GM08714 (cell line): Measurements from ENCODE around the gene ERICH2.
A peak's percentile ranks its signal among the peaks of the same experiment; 100 is the strongest.
"Not testable (repeated sequence)": the region's sequence is repeated elsewhere in the genome, so short reads cannot be mapped to it uniquely, and the experiment has no call there.

Experiments used
- H3K4me3 ChIP-seq: fragments of 200-500 bp; sonication (Bioruptor generic); 2 replicates; pipeline ENCODE4 v1.5.1; 2014; ENCODE audit warnings: mild to moderate bottlenecking, low read length, inconsistent platforms
- ZNF274 ChIP-seq: IDR thresholded peaks from 2 replicates; pipeline ENCODE4 v1.6.1; 2012; ENCODE audit warnings: mild to moderate bottlenecking, low read depth, low read length

The ERICH2 gene

GRCh38 chr2:170770008-170770605 is at the start of gene ERICH2:
Gene ERICH2, plus strand, starts transcription at chr2:170770378. Its CDS starts 304 bp downstream, at chr2:170770682.
- no peak for TF ChIP-seq ZNF274
- H3K4me3 ChIP-seq = peak within 1 kb of the TSS; percentile 87

- TF ChIP-seq ZNF274 = no peak
- H3K4me3 ChIP-seq = no peak overlapping the region
These were observed 48.5 kb upstream of the ERICH2 start for GRCh38 chr2:170721678-170722077.

- no peak overlapping the region for H3K4me3 ChIP-seq
- TF ChIP-seq ZNF274 = no peak
These were observed 47.9 kb upstream of the ERICH2 start for GRCh38 chr2:170722301-170722700.

DNA sequence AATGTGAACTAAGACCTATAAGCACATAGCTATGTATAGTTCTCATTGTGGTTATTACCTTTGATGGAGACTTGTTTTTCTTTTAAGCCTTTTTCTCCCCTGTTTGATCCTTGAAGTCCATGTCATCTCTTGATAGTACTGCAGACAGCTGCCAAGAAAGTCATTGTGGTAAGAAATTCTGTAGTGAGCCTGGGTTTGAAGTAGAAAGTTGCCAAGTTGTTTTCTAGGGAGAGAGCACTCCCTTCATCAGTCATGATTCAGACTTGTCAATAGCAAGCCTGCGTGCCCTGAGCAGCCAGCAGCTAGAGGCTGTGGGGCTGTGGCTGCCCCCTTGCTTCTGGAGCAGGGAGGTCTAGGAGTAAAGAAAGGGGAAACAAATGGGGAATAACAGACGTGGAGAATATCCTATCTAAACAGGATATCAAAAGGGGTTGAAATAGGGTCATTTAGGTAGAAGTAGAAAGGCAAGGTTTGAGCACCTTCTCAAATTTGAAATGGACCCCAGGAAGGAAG is 46.7 kb upstream of the ERICH2 start:
- no peak overlapping the region for H3K4me3 ChIP-seq
- no peak for TF ChIP-seq ZNF274

DNA sequence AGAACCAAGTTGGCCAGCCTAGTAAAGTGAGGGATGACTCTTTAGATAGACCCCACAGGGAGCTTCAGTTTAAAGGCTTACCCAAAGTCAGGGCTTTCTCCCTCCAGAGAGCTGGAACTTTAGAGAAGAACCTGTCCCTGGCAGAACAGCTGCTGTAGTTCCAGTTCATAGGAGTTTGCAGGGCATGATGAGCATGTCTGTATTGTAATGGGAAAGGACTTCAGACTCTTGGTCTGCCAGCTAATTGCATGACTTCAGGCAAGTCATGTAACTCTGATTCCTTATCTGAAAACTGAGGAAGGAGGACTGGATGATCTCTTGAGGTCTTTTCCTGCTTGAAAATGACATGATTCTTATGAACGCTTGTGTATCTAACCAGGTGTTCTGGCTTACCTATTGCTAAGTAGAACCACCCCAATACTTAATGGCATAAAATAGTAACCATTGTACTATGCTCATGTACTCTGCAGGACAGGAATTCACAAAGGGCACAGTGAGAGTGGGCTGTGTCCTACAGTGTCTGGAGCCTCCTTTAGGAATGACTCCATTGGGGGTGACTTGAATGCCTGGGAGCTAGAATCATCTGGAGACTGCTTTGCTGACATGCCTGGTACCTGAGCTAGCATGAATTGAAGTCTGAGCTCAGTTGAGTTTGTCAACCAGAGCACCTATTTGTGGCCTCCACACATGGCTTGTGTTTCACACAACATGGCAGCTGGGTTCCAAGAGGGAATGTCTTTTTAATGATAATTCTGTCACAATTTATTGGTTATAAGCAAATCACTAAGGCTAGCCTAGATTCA is 36.2 kb upstream of the ERICH2 start:
- no peak overlapping the region for H3K4me3 ChIP-seq
- no peak for TF ChIP-seq ZNF274

DNA sequence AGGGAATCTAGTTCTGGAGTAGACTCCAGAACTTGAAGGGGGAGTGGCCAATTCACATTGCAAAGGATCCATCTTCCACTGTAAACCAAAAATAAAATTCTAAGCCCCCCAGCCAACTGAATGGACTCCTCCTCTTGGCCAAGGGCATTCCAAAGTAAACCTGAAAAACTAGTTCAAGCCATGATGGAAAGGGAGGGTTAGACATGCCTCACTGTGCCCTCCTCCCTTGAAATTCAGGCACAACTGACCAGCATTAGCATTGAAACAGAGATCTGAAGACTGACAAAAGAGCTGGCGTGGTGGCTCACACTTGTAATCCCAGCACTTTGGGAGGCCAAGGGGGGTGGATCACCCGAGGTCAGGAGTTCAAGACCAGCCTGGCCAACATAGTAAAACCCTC is 35.6 kb upstream of the ERICH2 start:
- H3K4me3 ChIP-seq = not testable (repeated sequence)

- TF ChIP-seq ZNF274 = no peak
- no peak overlapping the region for H3K4me3 ChIP-seq
These were observed 33.5 kb upstream of the ERICH2 start for GRCh38 chr2:170736628-170737027.

GRCh38 chr2:170737406-170737805 is 32.8 kb upstream of the ERICH2 start:
- no peak for TF ChIP-seq ZNF274
- H3K4me3 ChIP-seq = no peak overlapping the region

DNA sequence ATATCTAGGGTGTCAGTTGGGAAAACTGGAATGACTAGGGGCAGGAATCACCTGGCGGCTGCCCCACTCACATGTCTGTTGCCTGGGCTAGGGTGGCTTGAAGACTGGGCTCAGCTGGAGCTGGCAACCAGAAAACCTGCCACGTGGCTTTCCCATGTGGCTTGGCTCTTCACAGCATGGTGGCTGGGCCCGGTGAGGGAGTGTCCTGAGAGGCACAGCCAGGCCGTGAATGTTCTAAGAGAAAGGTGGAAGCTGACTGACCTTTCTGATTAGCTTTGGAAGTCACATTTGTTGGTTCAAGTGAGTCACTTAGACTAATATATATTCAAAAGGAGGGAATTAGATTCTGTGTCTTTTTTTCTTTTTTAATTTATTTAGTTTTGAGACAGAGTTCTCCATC is 32.4 kb upstream of the ERICH2 start:
- TF ChIP-seq ZNF274 = no peak
- no peak overlapping the region for H3K4me3 ChIP-seq

DNA sequence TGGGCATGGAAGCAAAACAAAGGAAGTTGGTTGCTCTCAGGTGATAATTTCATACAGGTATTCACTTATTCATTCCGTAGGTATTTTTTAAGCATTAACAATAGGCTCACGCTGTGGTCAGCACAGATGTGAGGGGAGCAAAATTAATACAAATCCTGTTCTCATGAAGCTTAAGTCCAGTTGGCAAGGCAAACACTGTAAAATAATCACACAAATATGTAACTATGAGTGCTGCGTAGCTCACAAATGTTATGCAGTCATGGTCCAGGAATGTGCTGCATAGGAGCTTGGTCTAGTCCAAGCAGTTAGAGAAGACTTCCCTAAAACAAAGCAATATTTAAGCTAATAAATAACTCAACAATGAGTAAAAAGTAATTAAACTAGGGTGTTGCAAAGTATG is 31.1 kb upstream of the ERICH2 start:
- no peak for TF ChIP-seq ZNF274
- no peak overlapping the region for H3K4me3 ChIP-seq

DNA sequence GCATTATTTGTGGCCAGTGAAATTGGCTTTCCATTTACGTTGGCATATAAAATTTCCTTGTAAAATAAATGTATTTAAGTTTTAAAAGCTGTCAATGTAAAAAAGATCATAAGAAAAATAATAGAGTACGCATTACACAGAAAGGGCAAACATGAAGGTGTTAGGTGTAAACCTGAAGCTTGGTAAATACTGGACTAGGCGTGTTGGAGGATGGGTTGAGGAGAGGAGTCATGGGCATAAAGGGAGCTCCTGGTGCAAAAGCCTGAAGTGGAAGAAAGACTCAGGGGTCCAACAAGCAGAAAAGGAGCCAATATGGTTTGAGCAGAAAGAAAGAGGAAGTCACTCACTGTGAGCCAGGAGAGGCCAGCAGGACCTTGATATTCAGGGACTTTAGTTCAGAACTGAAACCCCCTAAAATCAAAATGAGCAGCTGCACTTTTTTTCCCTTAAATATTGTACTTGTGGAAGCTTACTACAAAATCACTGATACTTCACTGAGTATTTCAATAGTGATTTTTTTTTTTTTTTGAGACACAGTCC is 30.6 kb upstream of the ERICH2 start:
- no peak for TF ChIP-seq ZNF274
- no peak overlapping the region for H3K4me3 ChIP-seq

DNA sequence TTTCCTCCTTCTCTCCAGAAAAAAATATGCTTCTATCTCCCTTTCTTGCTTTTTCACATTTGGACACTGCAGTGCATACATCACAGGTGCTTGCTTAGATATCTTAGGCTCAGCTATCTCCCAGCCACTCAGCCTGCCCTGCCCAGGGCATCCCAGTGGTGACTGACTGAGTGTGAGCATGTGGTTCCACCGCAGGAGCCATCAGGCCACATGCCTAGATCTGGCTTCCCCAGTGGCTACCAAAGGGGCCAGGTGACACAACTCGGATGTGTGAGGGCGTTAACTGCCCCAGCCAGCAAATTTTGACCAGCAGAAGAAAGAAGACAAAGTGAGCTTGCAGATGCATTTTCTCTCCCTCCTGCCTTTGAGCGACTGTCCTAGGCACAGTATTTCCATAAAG is 29.5 kb upstream of the ERICH2 start:
- H3K4me3 ChIP-seq = no peak overlapping the region
- TF ChIP-seq ZNF274 = no peak

DNA sequence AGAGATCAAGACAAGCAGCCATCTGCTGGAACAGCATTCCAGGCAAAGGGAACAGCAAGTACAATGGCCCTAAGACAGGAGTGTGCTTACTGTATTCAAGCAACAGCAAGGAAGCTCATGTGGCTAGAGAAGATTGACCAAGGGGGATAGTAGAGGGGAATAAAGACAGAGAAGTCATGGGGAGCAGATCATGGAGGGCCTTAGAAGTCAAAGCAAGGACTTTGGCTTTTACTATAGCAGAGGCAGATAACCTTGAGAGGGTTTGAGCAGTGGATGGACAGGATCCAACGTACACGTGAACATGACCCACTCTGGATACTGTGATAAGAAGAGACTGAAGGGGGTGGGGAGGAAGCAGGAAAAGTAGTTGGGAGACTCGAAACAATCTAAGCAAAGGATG is 28.2 kb upstream of the ERICH2 start:
- no peak overlapping the region for H3K4me3 ChIP-seq
- no peak for TF ChIP-seq ZNF274

- no peak for TF ChIP-seq ZNF274
- H3K4me3 ChIP-seq = no peak overlapping the region
These were observed 27.2 kb upstream of the ERICH2 start for GRCh38 chr2:170742896-170743529.

DNA sequence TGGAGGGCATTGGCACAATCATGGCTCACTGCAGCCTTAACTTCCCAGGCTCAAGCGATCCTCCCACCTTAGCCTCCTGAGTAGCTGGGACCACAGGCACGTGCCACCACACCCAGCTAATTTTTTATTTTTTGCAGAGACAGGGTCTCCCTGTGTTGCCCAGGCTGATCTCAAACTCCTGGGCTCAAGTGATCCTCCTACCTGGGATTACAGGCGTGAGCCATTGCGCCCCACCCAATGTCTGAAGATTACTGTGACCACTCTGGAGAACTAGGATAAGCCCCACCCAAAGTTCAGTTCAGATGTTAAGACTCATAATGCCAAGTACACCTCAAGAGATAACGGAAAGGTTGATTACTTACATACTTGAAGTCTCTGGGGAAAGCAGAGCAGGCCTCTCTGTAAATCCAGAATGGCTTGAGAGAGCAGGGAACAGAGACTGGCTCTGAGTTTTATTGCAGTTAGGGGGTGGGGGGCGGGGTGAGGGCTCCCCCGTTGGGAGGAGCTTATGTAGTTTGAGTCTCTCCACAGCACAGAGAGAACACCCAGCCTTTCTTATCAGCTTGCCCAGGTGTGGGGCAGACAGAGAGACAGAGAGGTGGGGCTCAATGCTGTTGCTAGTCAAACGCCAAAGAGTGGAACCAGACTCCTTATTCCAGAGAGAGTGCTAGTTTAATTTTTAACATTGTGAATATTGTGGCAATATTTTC is 26.5 kb upstream of the ERICH2 start:
- no peak for TF ChIP-seq ZNF274
- no peak overlapping the region for H3K4me3 ChIP-seq
